GM21825 (cell line): Measurements from ENCODE around the gene TMEM220.
"Not testable (repeated sequence)": the region's sequence is repeated elsewhere in the genome, so short reads cannot be mapped to it uniquely, and the experiment has no call there.

Source experiments
- ATAC-seq: cut with Tn5 transposase; IDR thresholded peaks from one replicate; pipeline ENCODE4 v1.9.1; 2021; ENCODE audit warnings: mild to moderate bottlenecking, moderate library complexity; ENCODE audit not compliant: unreplicated experiment

Gene TMEM220

GRCh38 chr17:10731408-10731879 is 1.6 kb upstream of the TMEM220 start:
- ATAC-seq: no peak

- not testable (repeated sequence) for ATAC-seq
Observed at GRCh38 chr17:10730247-10730646, 424 bp upstream of the TMEM220 start.

GRCh38 chr17:10728331-10728892 is 1.4 kb downstream of the TMEM220 start:
- ATAC-seq: no peak

GRCh38 chr17:10727192-10727591 is 2.6 kb downstream of the TMEM220 start:
- no peak for ATAC-seq

GRCh38 chr17:10726196-10726595 is 3.6 kb downstream of the TMEM220 start:
- no peak for ATAC-seq

- no peak for ATAC-seq
Observed at GRCh38 chr17:10725262-10725661, 4.6 kb downstream of the TMEM220 start.

- no peak for ATAC-seq
Observed at GRCh38 chr17:10724546-10725195, 5.2 kb downstream of the TMEM220 start.

- no peak for ATAC-seq
Observed at GRCh38 chr17:10718547-10718946, 11.3 kb downstream of the TMEM220 start.

- ATAC-seq: no peak
Observed at GRCh38 chr17:10716218-10716617, 13.6 kb downstream of the TMEM220 start.

- ATAC-seq: no peak
Observed at GRCh38 chr17:10713318-10713717, 16.5 kb downstream of the TMEM220 start.

- no peak for ATAC-seq
Observed at GRCh38 chr17:10705727-10706126, 24.1 kb downstream of the TMEM220 start.

GRCh38 chr17:10702574-10702973 is 27.2 kb downstream of the TMEM220 start:
- ATAC-seq: no peak

- no peak for ATAC-seq
Observed at GRCh38 chr17:10699856-10700255, 30.0 kb downstream of the TMEM220 start.

GRCh38 chr17:10698096-10698818 is 31.6 kb downstream of the TMEM220 start:
- ATAC-seq: no peak

- peak; percentile 89 for ATAC-seq
Observed at GRCh38 chr17:10697092-10698081, 32.4 kb downstream of the TMEM220 start, which contains the start of the genes ADPRM and SCO1. ADPRM (plus strand) TSS chr17:10697594; CDS start chr17:10704927, 7,333 bp downstream. SCO1 (minus strand) TSS chr17:10697533; CDS start chr17:10697507, 26 bp downstream.

- not testable (repeated sequence) for ATAC-seq
Observed at GRCh38 chr17:10695875-10696407, 33.9 kb downstream of the TMEM220 start.

GRCh38 chr17:10687499-10687898 is 42.3 kb downstream of the TMEM220 start:
- no peak for ATAC-seq

GRCh38 chr17:10683853-10684252 is 46.0 kb downstream of the TMEM220 start:
- ATAC-seq: no peak

GRCh38 chr17:10681866-10682446 is 47.9 kb downstream of the TMEM220 start:
- no peak for ATAC-seq

GRCh38 chr17:10674704-10675103 is 55.1 kb downstream of the TMEM220 start:
- no peak for ATAC-seq
